ENCODE data around the gene CNTNAP1.
A peak's percentile ranks its signal among the peaks of the same experiment; 100 is the strongest.
"Not testable (repeated sequence)": the region's sequence is repeated elsewhere in the genome, so short reads cannot be mapped to it uniquely, and the experiment has no call there.

The CNTNAP1 gene

DNA sequence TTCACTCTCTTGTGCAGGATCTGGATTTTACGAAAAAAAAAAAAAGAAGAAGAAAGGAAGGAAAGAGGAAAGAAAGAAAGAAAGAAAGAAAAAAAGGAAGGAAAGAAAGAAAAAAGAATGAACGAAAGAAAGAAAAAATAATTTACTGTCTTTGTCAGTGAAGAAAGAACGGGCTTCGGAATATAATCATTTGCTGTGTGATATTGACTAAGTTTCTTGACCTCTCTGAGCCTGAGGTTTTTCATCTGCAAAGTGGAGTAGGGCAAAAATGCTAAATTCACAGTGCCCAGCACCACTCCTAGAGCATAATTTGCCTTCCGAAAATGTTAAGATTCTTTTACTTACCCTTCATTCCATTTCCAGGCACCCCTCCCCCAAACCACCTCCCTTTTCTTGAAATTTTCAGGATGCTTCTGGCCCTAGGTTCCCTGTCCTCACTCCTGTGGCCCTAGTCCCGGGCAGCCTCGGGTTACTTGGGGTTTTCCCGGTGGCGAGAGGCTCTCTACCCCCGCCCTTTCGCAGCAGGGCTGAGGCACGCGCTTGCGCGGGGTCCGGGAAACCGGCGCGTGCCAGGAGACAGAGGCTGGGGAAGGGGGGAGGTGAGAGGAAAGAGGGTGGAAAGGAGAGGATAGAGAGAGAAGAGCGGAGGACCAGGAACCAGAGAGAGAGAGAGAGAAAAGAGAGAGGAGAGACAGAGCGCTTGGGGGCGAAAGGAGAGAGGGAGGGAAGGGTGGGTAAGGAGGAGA, at the start of gene CNTNAP1:
CNTNAP1 (plus strand) TSS at position 556 of the 746 bp plus-strand sequence. CDS start 299 bp downstream, outside the sequence.
- DNase-seq (ENCODE audit: low read depth), result no peak

DNA sequence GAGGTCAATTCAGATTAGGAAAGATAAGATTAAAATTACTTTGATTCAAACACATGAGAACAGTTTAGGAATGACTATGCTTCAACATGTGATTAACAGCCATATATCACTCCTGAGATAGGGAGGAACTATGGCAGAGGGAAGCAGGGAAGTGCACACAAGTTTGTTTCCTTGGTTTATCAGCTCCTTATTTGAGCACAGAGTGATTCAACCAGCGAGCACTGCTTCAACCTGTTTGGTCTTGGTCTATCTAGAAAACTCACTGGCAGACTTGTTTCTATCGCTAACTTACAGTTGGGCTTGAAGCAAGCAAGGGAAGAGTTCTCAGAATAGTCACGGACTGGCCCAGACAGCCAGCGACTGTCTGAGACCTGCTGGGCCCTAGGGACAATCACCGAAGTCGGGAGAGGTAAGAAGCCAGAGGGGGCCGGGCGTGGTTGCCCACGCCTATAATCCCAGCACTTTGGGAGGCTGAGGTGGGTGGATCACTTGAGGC, 49.3 kb upstream of the CNTNAP1 start:
- no peak for DNase-seq (ENCODE audit: low read depth)

DNA sequence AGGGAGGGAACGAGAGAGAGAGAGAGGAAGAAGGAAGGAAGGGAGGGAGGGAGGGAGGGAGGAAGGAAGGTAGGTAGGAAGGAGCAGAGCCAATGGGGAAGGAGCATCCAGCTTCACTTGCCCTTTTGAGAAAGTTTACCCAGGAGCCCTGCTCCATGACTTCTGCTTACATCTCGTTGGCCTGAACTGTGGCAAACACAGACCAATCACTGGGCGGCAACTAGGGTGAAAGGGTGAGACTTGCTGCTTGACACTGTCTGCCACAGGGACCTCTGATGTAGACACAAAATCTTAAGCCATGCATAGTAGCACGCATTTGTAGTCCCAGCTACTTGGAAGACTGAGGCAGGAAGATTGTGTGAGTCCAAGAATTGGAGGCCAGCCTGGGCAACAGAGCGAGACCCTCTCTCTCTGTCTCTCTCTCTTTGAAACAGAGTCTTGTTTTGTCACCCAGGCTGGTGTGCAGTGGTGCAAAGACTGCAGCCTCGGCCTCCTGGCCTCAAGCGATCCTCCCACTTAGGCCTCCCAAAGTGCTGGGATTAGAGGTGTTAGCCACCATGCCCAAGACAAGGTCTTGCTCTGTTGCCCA, 42.7 kb upstream of the CNTNAP1 start:
- no peak for DNase-seq (ENCODE audit: low read depth)

DNA sequence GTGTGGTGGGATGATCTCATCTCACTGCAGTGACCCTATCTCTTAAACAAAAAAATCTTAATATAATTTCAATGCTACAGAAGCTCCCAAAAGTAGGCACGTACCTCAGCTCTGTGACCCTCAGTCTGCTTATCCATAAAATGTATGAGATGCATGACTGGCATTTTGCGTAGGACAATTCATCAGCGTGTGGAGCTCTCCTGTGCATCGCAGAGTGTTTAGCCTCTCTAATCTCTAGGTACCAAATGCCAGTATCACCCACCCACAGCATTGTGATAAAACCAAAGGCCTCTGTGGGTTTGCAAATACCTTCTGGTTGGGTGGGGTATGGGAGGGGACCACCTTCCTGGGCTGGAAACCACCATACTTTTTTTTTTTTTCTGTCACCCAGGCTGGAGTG, 42.2 kb upstream of the CNTNAP1 start:
- DNase-seq (ENCODE audit: low read depth), result no peak

DNA sequence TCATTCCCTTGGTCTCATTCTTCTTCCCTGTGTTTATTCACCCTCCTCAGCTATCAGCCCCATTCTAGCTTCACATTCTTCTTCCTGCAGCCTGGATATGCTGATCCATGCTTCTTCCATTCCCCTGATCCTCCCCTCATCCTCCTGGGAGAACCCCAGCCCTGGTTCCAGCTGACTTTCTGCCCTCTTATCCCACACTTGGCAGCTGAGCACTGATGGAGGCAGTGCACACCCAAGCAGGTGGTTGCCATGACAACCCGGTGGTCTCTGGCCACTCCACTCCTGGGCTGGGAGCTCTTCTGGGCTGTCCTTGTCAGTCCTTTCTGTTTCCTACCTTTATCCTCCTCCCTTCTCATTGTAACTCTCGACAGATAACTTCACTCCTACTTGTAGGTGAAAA, 40.0 kb upstream of the CNTNAP1 start:
- no peak for DNase-seq (ENCODE audit: low read depth)

DNA sequence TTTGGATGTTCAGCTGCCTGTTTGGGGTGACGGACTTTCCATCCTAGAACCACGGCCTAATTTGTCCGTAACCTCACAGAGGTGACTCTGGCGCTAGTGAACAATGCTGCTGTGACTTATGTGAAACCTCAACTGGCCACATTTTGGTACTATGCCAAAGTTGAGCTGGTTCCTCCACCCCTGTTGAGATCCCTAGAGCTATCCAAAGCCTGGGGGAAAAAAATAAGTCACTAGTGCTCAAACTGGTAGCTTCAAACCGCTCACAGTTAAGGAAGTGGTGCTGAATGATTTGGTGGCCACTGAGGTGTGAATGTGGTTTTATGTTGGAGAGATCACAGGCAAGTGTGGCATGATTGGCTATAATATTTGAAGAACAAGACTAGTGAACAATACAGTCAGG, 34.6 kb upstream of the CNTNAP1 start:
- no peak for DNase-seq (ENCODE audit: low read depth)

DNA sequence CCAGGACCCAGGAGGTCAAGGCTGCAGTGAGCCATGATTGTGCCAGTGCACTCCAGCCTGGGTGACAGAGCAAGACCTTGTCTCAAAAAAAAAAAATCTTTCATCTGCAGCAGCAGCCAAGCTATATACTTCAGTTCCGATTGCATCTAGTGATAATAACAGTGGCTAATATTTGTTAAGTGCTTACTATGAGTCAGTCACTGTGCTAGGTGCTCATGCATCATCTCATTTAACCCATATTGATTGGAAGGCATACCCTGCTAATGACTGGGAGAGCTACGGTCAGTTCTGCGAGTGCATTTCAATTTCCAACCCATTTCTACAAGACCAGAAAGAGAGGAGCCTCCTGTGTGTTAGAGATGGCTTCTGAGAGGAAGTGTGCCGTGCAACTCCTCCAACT, 30.9 kb upstream of the CNTNAP1 start:
- no peak for DNase-seq (ENCODE audit: low read depth)

DNA sequence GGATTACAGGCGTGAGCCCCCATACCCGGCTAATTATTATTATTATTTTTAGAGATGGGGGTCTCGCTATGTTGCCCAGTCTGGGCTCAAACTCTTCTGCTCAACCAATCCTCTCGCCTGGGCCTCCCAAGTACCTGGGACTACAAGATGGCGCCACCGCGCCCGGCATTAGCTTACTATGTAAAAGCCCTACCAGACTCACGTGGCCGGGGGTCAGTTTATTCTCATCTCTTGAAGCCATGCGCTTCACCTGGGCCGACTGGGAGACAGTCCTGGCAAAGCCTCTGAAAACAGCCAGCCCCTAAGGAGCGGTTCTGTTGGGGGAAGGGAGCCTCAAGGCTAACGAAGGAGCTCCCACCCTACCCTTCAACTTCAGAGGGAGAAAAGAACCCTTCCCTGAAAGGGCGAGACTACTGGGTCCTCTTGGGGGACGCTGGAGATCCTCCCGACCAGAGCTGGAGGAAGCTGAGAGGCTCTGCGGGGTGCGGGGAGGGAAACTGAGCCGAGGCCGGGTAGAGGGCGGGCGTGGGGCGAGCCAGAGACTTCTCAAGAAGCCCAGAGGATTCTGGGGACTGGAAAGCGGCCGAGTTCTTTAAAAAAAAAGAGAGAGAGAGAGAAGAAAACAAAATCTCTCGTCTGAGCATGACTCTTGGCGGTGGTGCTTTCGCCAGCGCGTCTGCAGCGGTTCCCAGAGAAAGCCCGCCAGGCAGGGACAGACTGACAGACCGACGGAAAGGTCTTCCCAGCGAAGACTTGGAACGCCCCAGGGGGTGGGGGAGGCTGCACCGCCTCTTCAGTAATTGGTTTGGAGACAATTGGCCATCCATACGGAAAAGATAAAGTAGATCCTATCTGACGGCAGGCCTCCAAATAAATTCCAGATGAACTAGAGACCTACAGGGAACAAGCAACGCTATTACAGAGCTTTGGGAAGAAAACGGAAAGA, 28.9 kb upstream of the CNTNAP1 start:
- no peak for DNase-seq (ENCODE audit: low read depth)

DNA sequence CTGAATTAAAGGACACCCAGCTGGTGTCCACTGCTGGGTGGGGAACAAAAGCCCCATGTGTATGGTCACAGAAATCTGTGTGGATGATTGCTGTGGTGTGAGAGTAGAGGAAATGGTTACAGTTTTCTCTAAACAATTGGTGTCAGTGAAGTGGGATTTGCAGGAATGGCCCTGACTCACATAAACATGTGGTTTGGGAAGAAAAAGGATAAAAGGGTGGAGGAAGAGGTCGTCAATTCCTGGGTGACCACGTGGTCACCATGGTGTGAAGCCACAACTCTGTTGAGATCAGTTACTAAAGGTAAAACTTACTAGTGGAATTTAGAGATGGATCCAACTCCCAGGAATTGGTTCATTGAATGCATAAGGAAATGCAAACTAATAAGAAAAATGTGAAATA, 26.8 kb upstream of the CNTNAP1 start:
- DNase-seq (ENCODE audit: low read depth), result no peak

DNA sequence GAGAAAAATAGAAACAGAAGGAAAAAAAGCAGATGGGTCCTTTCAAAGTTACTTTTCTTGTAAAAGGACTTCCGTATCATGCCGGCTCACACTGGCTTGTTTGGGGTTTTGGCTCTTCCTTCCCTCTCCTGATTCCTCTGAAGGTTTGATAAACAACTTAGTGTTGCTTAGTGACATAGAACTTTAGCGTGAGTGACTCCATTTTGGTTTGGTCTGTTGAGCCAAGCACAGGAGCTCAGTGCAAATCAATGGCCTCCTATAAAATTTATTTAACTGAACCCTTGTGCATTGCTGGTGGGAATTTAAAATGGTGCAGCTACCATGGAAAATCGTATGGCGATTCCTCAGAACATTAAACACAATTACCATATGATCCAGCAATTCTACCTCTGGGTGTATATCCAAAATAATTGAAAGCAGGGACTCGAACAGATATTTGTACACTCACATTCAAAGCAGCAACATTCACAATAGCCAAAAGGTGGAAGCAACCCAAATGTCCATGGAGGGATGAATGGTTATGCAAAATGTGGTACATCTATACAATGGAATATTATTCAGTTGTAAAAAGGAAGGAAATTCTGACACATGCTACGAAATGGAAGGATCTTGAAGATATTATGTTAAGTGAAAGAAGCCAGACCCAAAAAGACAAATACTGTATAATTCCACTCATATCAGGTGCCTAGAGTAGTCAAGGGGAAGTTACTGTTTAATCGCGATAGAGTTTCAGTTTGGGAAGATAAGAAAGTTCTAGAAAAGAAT, 24.3 kb upstream of the CNTNAP1 start:
- no peak for DNase-seq (ENCODE audit: low read depth)

DNA sequence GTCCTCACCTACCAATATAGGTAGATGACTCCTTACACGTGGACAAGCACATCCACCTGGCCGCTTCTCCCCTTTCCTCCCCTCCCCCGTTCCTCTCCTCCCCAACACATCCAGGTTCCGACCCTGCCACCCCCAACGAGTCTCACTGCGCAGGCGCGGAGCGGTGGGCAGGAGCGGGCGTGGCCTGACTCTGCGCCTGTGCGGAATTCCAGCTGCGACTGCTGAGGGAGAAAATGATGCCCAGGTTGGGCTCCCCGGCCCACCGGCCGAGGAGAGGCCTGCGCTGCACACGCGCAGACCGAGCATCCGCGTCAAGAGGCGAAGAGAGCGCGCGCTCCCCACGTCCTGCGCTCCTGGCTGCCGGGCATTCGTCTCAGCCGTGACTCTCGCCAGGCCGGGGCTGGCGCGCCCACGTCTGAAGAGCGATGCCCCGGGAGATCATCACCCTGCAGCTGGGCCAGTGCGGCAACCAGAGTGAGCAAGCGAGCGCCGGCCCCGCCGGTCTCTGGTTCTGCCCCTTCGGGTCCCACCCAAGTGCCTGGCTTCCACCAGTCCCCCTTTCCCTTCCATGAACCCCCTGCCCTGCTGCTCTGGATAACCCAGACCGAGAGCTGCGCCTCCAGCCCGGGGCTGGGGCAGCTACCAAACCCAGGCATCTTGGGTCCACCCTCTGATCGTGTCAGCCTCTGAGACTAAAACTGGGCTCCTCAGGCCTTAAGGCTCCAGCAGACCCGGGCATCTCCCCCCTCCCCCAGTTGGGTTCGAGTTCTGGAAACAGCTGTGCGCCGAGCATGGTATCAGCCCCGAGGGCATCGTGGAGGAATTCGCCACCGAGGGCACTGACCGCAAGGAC, 23.0 kb upstream of the CNTNAP1 start, which contains the start of gene TUBG2:
TUBG2 (plus strand) TSS at position 206 of the 853 bp plus-strand sequence; CDS start at position 426, 220 bp downstream.
- peak; percentile 75 for DNase-seq (ENCODE audit: low read depth)

DNA sequence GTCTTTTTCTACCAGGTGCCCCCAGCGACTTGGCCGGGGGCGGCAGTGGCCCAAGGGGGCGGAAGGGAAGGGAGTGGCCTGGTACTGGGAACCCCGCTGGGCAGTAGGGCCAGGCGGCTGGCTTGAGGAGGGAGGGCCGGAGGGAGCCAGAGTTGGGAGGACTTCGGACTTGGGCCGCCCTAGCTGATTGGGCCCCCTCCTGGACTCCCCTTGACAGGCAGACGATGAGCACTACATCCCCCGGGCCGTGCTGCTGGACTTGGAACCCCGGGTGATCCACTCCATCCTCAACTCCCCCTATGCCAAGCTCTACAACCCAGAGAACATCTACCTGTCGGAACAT, 22.4 kb upstream of the CNTNAP1 start:
- not testable (repeated sequence) for DNase-seq (ENCODE audit: low read depth)

DNA sequence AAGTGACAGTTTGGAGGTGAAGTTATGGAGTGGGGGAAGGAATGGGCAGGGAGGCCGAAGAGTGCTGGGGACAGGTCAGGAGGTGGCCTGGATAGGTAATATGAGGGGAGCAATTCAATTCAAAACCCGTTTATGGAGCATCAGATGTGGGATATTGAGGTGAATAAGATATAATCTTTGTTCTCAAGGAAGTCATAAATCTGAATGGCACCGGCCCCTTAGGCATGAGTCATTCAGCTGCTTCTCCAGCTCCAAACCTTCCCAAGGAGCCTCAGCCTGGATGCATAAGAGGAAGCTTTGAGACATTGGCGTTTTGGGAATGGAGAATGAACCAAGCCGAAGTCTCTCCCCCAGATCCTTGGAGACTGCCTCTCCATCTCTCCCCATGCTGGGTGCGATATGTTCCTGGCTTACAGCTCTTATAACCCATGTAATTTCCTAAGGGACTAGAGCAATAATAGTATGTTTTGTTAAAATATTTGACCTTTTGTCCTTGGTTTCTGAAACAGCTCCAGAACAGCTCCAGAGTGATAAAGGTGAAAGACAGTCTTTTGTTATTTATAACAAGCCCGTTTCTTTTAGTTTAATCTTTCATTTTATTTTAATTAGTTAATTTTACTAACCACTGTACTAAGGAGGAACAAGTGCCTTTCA, 21.5 kb upstream of the CNTNAP1 start:
- DNase-seq (ENCODE audit: low read depth), result no peak

DNA sequence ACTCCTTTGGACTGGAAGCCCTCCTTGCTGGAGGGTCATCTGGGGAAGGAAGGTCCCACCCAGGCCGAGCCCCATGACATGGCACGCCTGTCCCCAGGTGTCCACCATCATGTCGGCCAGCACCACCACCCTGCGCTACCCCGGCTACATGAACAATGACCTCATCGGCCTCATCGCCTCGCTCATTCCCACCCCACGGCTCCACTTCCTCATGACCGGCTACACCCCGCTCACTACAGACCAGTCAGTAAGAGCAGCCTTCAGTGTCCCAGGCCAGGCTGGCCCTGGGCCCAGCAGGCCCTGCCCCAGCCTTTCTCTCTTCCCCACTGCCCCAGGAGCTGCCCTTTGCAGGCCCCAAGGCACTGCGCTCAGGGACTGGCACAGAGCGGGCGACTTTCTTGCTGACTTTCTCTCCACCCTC, 16.7 kb upstream of the CNTNAP1 start:
- no peak for DNase-seq (ENCODE audit: low read depth)

DNA sequence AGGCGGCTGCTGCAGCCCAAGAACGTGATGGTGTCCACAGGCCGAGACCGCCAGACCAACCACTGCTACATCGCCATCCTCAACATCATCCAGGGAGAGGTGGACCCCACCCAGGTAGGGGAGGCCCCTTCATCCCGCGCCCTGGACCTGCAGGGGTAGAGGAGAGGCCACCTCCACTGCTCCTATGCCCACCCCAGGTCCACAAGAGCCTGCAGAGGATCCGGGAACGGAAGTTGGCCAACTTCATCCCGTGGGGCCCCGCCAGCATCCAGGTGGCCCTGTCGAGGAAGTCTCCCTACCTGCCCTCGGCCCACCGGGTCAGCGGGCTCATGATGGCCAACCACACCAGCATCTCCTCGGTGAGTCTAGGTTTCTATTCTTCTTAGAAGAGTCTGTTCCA, 16.2 kb upstream of the CNTNAP1 start:
- not testable (repeated sequence) for DNase-seq (ENCODE audit: low read depth)

DNA sequence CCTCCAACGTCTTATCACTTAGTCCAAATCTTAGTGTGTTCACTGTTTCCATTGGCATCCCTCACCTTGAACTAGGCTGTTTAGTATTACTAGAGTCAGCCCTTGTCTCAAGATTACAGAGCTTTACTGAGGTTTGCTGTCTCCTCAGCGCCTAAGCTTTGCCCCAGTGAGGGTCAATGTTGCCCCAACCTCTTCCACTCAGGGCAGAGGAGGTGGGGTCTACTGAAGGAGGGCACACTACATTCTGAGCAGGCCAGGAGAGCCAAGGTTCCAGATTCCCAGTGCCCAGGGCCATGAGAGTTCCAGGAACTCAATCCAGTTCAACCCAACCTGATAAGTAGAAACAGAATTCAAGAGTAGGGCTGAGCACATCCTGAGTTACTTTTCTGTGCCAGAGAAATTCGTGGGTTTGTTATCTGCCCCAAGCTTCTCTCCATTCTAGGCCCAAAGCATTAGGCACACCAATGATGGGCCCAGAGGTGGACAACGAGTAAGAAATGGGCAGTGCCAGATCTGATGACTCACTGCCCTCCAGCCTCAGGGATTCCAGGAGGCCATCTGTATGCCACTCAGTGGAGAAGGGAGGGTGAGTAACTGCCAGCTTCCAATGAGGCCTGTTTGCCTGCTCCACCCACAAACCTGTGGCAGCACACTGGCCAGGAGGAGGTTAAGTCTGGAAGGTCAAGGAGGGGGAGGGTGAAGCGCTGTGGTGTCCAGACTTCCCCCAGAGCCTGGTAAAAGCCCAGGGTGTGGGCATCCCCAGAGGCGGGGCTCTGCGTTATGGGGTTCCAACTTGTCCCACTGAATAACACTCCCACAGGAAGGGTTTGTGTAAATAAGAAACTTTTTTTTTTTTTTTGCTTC, 15.0 kb upstream of the CNTNAP1 start:
- DNase-seq (ENCODE audit: low read depth), result no peak

DNA sequence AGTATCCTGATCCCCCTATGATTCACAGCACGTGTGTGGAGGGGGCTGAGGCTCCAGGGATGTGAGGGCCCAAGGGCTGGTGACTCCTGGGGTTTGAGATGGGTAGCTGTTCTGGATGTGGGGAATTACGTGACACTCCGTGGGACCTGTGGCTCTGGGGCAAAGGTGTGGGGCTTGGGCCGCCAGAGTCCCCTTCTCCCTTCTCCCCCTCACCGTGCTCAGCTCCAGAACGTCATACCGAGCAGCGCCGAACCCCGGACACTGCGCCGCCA, 12.7 kb upstream of the CNTNAP1 start:
- DNase-seq (ENCODE audit: low read depth), result no peak

DNA sequence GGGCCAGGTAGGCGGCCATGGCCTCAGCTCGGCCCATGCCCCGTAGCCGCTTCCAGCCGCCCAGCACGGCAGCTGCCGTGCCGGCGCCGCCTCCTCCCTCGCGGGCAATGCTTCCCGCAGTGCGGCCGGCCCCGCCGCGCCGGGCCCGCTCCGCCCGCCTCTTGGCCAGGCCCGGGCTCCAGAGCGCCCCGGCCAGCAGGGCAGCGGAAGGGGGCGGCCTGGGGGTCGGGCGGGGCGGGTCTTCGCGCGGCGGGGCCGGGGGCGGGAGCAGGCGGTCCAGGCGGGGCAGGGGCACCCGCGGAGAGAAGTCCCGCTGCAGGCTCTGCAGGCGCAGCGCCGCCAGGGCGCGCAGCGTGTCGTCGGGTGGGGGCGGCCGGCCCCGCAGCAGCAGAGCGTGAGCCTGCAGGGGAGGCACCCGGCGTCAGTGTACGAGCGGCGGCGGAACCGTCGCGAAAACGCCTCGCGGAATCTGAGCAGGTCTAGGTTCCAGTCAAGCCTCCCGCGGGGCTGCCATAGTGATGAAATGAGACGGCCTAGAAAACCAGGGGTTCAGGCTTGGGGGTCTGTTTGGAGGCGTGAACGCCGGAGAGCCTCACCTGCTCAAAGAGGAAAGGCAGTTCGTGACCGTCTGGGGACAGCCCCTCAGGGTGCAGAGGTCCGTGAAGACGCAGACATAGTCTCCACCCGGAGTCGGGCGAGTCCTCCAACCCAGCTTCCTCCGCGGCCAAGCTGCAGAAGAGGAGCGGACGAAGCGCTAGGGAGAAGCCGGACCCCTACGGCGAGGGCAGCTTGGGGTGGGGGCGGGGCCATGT, 12.1 kb upstream of the CNTNAP1 start:
- DNase-seq (ENCODE audit: low read depth), result no peak
